ENCODE data around the gene KCNH1.

Gene KCNH1

DNA sequence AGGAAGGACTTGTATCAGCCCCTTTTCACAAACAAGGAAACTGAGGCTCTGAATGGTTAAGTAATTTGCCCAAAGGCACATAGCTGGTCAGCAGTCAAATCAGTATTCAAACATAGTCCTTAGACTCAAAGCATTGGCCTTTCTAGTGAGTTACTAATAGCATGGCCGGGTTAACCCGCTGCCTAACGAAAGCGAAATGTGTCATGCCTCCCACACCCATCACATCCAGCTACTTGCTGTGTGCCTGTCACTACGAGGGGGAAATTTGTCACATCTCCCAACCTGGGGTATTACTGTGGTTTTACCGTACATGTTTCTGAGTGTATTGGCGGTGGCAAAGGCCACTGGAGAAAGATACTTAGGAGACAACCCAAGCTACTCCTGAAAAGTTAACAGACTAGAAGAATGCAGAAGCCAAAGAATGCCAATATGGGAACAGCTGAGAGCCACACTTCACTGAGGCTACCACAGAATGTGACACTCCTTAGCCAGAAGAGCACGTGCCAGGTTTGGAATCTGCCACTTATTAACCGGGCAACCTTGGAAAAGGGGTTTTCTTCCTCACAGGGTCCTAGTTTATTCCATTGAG is 363.5 kb downstream of the KCNH1 start:
- in situ Hi-C loops (cut with MboI; ENCODE audit: low sequenced_read_pairs): no loop called here
- H3K4me3 ChIP-seq: no peak overlapping the region

DNA sequence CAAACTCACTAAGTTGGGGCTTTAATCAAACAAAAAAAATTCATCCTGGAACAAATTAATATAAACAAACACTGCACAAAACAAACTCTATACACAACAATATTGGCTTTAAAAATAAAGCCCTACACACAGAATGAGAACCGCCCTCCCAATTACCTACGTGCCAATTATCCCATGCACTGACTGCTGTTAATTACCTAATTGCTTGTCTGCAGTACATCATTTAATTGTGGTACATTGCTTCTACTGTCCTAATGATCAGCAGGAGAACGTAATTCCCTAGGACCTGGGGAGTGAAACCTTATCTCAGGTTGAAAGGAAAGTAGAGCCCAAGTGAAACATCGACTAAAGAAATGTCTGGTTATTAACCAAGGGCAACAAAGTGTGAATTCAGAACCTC is 364.5 kb downstream of the KCNH1 start:
- Histone ChIP-seq H3K36me3 (replicated peaks) (no peaks in the 10 kb centered on the region), H3K4me3 (no peak overlapping the region), H3K9me3 (no peaks in the 10 kb centered on the region), H3K27me3 (ENCODE audit: low read depth) (no peaks in the 10 kb centered on the region), H3K4me1 (no peaks in the 10 kb centered on the region)
- no peak for DNase-seq (ENCODE audit: low spot score in 2 of 2)
- in situ Hi-C loops (cut with MboI; ENCODE audit: low sequenced_read_pairs): no loop called here

More for the DNA sequence above, 363.5 kb downstream of the KCNH1 start:
- H3K9me3 ChIP-seq: no peaks in the 10 kb centered on the region
- no peaks in the 10 kb centered on the region for H3K36me3 ChIP-seq (replicated peaks)
- no peaks in the 10 kb centered on the region for H3K4me1 ChIP-seq
- no peak for DNase-seq (ENCODE audit: low spot score in 2 of 2)
- H3K27me3 ChIP-seq (ENCODE audit: low read depth): no peaks in the 10 kb centered on the region

DNA sequence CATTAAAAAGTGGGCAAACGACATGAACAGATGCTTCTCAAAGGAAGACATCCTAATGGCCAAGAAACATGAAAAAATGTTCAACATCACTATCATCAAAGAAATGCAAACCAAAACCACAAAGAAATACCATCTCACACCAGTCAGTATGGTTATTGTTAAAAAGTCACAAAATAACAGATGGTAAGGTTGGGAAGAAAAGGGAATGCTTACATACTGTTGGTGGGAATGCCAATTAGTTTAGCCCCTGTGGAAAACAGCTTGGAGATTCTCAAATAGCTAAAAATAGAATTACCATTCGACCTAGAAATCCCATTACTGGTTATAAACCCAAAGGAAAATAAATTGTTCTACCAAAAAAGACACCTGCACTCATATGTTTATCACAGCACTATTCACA is 369.4 kb downstream of the KCNH1 start:
- Histone ChIP-seq H3K9me3 (no peaks in the 10 kb centered on the region), H3K36me3 (replicated peaks) (no peaks in the 10 kb centered on the region), H3K4me3 (no peak overlapping the region), H3K4me1 (no peaks in the 10 kb centered on the region), H3K27me3 (ENCODE audit: low read depth) (no peaks in the 10 kb centered on the region)
- no peak for DNase-seq (ENCODE audit: low spot score in 2 of 2)
- in situ Hi-C loops (cut with MboI; ENCODE audit: low sequenced_read_pairs): no loop called here

DNA sequence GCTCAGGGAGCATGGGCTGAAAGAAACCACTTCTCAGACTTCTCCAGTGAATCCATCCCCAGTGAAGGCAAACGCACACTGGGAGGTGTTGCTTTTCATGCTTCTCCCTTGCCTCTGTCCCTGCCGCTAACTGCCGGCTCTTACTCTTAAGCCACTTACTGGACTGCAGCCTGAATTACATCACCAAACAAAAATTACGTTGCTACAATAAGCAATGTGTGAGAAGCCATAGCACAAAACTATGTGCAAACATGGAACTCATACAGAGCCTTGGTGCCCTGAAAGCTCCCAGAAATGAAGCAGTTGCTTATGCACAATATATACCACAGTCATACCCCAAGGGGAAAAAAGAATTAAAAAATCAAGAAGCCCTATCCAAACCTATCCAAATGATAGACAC is 375.2 kb downstream of the KCNH1 start:
- Histone ChIP-seq H3K4me3 (no peak overlapping the region), H3K9me3 (no peaks in the 10 kb centered on the region), H3K36me3 (replicated peaks) (no peaks in the 10 kb centered on the region), H3K27me3 (ENCODE audit: low read depth) (no peaks in the 10 kb centered on the region), H3K4me1 (no peaks in the 10 kb centered on the region)
- DNase-seq (ENCODE audit: low spot score in 2 of 2): no peak
- in situ Hi-C loops (cut with MboI; ENCODE audit: low sequenced_read_pairs): no loop called here

DNA sequence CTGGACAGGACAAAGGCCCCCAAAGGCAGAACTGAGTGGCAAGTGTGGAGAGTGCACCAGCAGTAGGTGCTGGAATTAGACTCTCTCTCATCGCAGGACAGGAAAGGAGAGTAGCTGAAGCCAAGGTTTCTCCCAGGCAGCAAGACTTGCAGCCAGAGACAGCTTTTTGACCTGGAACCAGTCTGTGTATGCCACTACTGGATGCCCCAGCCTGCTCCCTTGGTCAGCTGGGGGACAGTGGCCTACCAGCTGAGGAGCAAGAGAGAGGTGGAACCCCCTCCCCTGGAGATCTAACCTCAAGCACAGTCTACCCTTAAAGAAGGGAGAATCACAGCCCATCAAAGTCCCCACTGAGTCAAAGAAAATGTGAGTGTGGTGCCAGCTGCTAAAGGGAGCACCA is 375.7 kb downstream of the KCNH1 start:
- in situ Hi-C loops (cut with MboI; ENCODE audit: low sequenced_read_pairs): no loop called here
- Histone ChIP-seq H3K4me3 (no peak overlapping the region), H3K36me3 (replicated peaks) (no peaks in the 10 kb centered on the region), H3K4me1 (no peaks in the 10 kb centered on the region), H3K27me3 (ENCODE audit: low read depth) (no peaks in the 10 kb centered on the region), H3K9me3 (no peaks in the 10 kb centered on the region)
- DNase-seq (ENCODE audit: low spot score in 2 of 2): no peak

DNA sequence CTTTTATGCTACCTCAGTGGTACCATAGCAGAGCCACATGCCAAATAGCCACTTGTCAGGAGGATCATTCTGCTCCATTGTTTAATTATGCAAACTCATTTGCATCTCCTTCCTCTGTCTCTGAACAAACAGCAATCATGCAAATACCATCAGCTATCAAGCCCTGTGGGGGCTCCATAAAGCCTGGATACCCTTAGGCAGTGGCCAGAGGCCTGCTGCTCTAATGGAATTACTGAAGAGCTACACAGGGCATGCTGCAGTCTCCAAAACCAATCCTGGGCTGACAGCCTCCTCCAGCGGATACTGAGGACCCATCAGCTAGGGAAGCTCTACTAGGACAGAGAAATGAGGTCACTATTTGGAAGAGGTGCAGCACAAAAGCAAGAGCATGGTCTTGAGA is 376.3 kb downstream of the KCNH1 start:
- no peak for DNase-seq (ENCODE audit: low spot score in 2 of 2)

DNA sequence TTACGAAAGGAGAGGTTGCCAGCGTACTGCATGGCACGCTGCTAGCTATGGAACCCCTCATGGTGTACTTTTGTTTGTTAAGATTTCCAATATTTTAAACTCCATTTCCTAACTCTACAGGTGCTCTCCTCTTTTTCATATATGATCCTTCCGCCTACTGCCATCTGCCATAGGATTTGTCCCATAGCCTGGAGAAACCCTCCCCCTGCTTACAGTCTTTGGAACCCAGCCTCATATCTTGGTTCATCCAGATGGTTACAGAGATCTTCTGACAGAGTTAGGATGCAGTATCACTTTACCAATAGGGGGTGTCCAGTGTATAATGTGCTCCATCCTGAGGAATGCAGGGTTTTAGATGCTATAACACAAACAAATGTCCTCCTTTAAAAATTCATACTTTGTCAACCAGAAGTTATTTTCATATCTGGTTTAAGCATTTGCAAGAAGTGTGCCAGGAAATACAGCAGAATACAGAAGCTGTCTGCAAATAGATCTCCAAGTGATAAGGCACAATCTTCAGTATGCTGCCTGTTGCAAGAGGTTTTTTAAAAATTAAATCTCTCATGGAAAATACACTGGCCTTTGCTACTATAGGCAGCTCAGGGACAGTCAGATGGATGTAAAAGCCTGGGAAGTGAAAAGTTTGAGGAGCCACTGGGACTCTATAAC is 377.8 kb downstream of the KCNH1 start:
- H3K36me3 ChIP-seq (replicated peaks): no peaks in the 10 kb centered on the region
- DNase-seq (ENCODE audit: low spot score in 2 of 2): no peak
- H3K4me3 ChIP-seq: no peak overlapping the region
- H3K4me1 ChIP-seq: no peaks in the 10 kb centered on the region
- in situ Hi-C loops (cut with MboI; ENCODE audit: low sequenced_read_pairs): no loop called here
- H3K9me3 ChIP-seq: no peaks in the 10 kb centered on the region
- H3K27me3 ChIP-seq (ENCODE audit: low read depth): no peaks in the 10 kb centered on the region

More for the DNA sequence above, 376.3 kb downstream of the KCNH1 start:
- H3K9me3 ChIP-seq: no peaks in the 10 kb centered on the region
- H3K27me3 ChIP-seq (ENCODE audit: low read depth): no peaks in the 10 kb centered on the region
- H3K4me1 ChIP-seq: no peaks in the 10 kb centered on the region
- no peaks in the 10 kb centered on the region for H3K36me3 ChIP-seq (replicated peaks)
- no peak overlapping the region for H3K4me3 ChIP-seq
- in situ Hi-C loops (cut with MboI; ENCODE audit: low sequenced_read_pairs): no loop called here

DNA sequence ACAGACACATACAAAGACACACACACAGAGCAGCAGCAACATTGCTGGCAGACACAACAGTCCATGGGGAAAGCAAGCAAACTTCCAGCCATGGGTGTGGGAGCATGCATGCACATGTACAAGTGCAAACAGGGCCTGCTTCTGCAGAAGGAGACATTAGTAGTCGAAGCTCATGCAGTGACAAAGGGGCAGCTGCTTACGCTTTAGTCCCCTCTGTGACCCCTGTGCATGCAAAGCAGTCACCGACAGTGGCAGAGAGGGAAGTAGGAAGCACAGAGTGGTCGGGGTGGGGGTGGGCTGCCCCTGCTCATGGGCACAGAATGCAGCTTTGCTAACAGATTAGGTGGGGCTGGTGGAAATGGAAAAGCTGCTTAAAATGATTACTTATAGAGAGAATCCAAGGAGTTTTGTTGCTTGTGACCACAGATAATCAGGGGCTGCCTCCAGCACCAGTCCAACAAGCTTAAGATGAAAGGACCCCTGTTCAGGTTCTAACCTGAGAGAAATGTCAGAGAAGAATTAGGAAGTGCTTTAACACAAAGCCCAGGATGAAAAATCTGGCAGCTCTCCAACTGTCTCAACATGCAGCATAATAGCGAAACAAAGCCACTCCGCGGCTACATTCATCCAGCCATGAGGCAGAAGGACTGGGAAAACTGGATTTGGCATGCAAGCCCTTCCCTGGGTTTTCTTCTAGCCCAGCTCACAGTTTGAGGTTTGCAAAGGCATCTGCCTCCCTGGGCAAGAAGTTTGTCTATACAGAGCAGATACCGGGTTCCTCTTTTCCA is 378.9 kb downstream of the KCNH1 start:
- Histone ChIP-seq H3K4me3 (no peak overlapping the region), H3K9me3 (no peaks in the 10 kb centered on the region), H3K27me3 (ENCODE audit: low read depth) (no peaks in the 10 kb centered on the region), H3K4me1 (no peaks in the 10 kb centered on the region), H3K36me3 (replicated peaks) (no peaks in the 10 kb centered on the region)
- in situ Hi-C loops (cut with MboI; ENCODE audit: low sequenced_read_pairs): no loop called here
- DNase-seq (ENCODE audit: low spot score in 2 of 2): peak; percentile 27 to 53

DNA sequence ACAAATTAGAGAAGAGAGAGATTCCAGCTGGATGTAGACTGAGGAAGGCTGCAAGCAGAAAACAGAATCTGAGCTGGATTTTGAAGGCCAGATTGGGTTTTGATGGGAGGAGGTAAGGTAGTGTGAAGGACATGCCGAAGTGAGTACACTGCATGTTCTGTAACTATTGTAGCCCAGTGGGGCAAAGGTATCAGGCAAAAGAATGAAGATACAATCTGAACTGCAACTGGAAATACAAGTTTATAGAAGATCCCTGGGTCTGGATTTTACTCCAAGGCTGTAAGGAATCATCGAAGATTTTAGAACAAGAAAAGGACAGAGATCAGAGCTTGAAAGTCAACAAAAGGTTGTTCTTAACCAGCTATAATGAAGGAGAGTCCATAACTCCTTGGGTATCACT is 382.0 kb downstream of the KCNH1 start:
- Histone ChIP-seq H3K4me3 (no peak overlapping the region), H3K4me1 (no peaks in the 10 kb centered on the region), H3K9me3 (no peaks in the 10 kb centered on the region), H3K27me3 (ENCODE audit: low read depth) (no peaks in the 10 kb centered on the region), H3K36me3 (replicated peaks) (no peaks in the 10 kb centered on the region)
- DNase-seq (ENCODE audit: low spot score in 2 of 2): no peak
- in situ Hi-C loops (cut with MboI; ENCODE audit: low sequenced_read_pairs): no loop called here

DNA sequence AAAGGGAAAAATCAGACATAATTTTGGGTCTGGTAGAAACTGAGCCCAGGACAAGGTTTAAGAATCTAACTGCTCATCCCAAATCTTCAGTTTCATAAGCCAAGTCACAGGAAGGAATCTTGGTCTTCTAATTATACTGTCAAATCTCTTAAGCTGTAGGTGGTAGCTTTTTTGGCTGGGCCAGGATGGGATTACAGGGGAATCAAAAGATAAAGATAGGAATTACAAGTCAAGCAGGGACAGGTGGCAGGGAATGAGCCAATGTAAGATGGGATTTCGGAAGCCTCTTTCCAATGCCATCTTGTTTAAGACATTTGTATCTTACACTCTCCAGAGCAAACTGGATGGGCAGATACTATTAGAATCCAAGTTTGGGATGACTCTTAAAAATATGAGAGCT is 383.5 kb downstream of the KCNH1 start:
- Histone ChIP-seq H3K27me3 (ENCODE audit: low read depth) (no peaks in the 10 kb centered on the region), H3K36me3 (replicated peaks) (no peaks in the 10 kb centered on the region), H3K4me1 (no peaks in the 10 kb centered on the region), H3K4me3 (no peak overlapping the region), H3K9me3 (no peaks in the 10 kb centered on the region)
- in situ Hi-C loops (cut with MboI; ENCODE audit: low sequenced_read_pairs): no loop called here
- no peak for DNase-seq (ENCODE audit: low spot score in 2 of 2)

DNA sequence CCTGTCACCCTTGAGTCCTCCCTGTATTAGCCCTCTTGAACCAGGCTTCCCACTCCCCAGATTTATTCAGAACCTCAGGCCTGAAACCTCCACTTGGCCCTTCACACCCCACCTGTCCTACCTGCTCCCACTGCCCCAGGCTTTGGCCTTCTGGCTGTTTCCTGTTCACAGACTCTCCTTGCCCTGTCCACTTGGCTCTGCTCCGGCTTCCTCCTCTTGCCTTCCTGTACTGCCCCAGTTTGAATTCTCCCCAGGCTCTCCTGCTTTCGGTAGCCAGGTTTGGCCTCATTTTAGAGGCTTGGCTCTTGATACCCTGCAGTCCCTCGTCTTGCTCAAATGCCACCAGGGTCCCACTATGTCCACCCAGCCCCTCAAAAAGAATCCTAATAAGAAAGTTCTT is 385.2 kb downstream of the KCNH1 start:
- H3K9me3 ChIP-seq: no peaks in the 10 kb centered on the region
- no peaks in the 10 kb centered on the region for H3K36me3 ChIP-seq (replicated peaks)
- H3K4me3 ChIP-seq: no peak overlapping the region
- no peak for DNase-seq (ENCODE audit: low spot score in 2 of 2)
- H3K4me1 ChIP-seq: no peaks in the 10 kb centered on the region
- H3K27me3 ChIP-seq (ENCODE audit: low read depth): no peaks in the 10 kb centered on the region
- in situ Hi-C loops (cut with MboI; ENCODE audit: low sequenced_read_pairs): no loop called here

DNA sequence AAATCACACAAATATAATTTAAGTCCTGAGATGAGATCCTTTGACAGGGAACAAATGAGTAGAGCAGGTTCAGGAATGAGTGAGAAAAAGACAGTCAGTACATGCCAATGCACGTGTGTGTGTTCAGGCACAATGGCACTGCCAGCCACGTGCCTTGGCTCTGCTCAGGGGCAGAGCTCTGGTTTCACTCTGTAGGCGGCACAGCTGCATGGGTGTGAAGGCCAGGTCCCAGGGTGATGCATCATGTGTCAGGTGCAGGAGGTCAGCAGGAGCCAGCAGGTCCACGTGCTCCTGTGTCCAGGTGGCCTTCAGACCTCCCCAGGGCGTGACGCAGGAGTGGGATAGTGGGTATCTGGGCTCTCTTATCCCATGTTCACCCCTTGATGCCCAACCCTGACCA is 386.1 kb downstream of the KCNH1 start:
- Histone ChIP-seq H3K9me3 (no peaks in the 10 kb centered on the region), H3K27me3 (ENCODE audit: low read depth) (no peaks in the 10 kb centered on the region), H3K4me3 (no peak overlapping the region), H3K4me1 (no peaks in the 10 kb centered on the region), H3K36me3 (replicated peaks) (no peaks in the 10 kb centered on the region)
- in situ Hi-C loops (cut with MboI; ENCODE audit: low sequenced_read_pairs): no loop called here
- DNase-seq (ENCODE audit: low spot score in 2 of 2): no peak

DNA sequence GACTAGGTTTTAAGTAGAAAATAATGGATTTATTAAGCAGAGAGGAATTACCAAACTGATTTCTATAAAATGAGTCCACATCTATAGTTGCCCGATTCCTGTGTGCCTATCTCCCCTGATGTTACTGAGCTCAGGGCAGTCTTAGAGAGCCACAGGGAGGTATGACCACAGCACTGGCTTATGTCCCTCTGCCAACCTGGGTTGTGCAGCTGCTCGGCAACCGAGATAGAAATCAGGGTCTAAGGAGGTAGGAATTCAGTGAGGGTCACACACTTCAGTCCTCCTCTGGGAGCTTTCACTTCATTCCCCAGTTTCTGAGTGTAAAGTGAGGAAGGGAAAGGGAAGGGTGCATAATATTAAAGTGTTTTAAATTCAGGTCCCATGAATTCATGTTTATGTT is 386.8 kb downstream of the KCNH1 start:
- in situ Hi-C loops (cut with MboI; ENCODE audit: low sequenced_read_pairs): no loop called here
- no peak for DNase-seq (ENCODE audit: low spot score in 2 of 2)
- Histone ChIP-seq H3K36me3 (replicated peaks) (no peaks in the 10 kb centered on the region), H3K4me3 (no peak overlapping the region), H3K4me1 (no peaks in the 10 kb centered on the region), H3K9me3 (no peaks in the 10 kb centered on the region), H3K27me3 (ENCODE audit: low read depth) (no peaks in the 10 kb centered on the region)

DNA sequence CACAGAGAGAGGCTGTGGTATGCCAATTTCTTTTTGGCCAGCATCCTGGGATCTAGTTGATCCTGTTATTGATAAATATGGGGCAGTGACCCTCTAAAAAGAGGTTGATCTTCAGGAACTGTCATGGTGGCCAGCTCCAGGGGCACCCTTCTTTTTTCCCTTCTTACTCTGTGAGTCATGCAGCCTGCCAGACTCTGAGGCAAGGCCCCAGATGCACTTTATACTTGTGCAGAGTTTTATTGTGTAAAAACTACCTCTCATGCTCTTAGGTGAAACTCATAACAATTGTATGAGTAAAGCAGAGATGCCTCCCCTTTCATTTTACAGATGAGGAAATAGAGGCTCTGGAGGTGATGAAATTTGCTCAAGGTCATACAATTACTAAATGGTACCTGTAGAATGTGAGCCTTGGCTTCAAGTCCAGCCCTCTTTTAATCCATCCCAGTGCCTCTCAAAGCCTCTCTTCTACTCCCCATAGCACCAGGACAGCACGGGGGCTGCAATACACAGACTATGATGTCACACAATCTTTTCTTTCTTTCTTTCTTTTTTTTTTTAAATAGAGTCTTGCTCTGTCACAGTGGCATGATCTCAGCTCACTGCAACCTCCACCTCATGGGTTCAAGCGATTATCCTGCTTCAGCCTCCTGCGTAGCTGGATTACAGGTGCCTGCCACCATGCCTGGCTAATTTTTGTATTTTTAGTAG is 387.8 kb downstream of the KCNH1 start:
- Histone ChIP-seq H3K27me3 (ENCODE audit: low read depth) (no peaks in the 10 kb centered on the region), H3K4me1 (no peaks in the 10 kb centered on the region), H3K36me3 (replicated peaks) (no peaks in the 10 kb centered on the region), H3K9me3 (no peaks in the 10 kb centered on the region), H3K4me3 (no peak overlapping the region)
- in situ Hi-C loops (cut with MboI; ENCODE audit: low sequenced_read_pairs): no loop called here
- DNase-seq (ENCODE audit: low spot score in 2 of 2): no peak
